CD14-positive monocyte (primary cell): ENCODE measurements around the gene ARHGEF10L. TPM values are rescaled to one million over a fixed set of nuclear protein-coding genes. Genes with fewer than 3 reads are reported as not detected.

ENCODE experiments used
- DNase-seq, 3 donors: peaks; one replicate each; pipeline ENCODE4 v3.0.0-alpha.2; 2011 to 2022
- H2AFZ ChIP-seq: 2 replicates; pipeline ENCODE4 v1.6.0; 2012; ENCODE audit warnings: mild to moderate bottlenecking, low read depth, low read length, inconsistent platforms; ENCODE audit not compliant: insufficient read depth, poor library complexity, severe bottlenecking
- H3K27ac ChIP-seq, 2 donors: 1 replicate in 1 of 2; 2 replicates in 1 of 2; pipeline ENCODE4 v1.5.1; 2012 to 2013; ENCODE audit warnings: low read length in 2 of 2, control low read depth in 1 of 2, inconsistent platforms in 1 of 2, low read depth in 1 of 2, mild to moderate bottlenecking in 1 of 2
- H3K27me3 ChIP-seq, 2 donors: one replicate each; pipeline versions ENCODE4 v1.6.0 to v1.6.1; 2011 to 2013; ENCODE audit warnings: low read length in 2 of 2; ENCODE audit not compliant: control insufficient read depth in 2 of 2, insufficient read depth in 2 of 2
- H3K36me3 ChIP-seq, 2 donors: replicated peaks in 1 of 2; 1 replicate in 1 of 2; 2 replicates in 1 of 2; pipeline versions ENCODE4 v1.5.1 to v1.6.1; 2012 to 2013; ENCODE audit warnings: low read length in 2 of 2, control low read depth in 1 of 2, inconsistent platforms in 1 of 2, mild to moderate bottlenecking in 1 of 2; ENCODE audit not compliant: insufficient read depth in 2 of 2, control insufficient read depth in 1 of 2
- H3K4me1 ChIP-seq, 2 donors: 1 replicate in 1 of 2; 2 replicates in 1 of 2; pipeline versions ENCODE4 v1.5.1 to v1.6.1; 2012 to 2013; ENCODE audit warnings: low read length in 2 of 2, control low read depth in 1 of 2, inconsistent platforms in 1 of 2, mild to moderate bottlenecking in 1 of 2, moderate library complexity in 1 of 2; ENCODE audit not compliant: insufficient read depth in 2 of 2, control insufficient read depth in 1 of 2
- H3K4me2 ChIP-seq: replicated peaks from 2 replicates; pipeline ENCODE3; 2012; ENCODE audit warnings: low read length, moderate library complexity, mild to moderate bottlenecking; ENCODE audit not compliant: poor library complexity, severe bottlenecking; ENCODE audit errors: extremely low read depth
- H3K4me3 ChIP-seq, 3 experiments: fragments of 200-600 bp in 1 of 3; sonication (generic) in 1 of 3; replicated peaks in 1 of 3; 1 replicate in 2 of 3; 2 replicates in 1 of 3; pipeline ENCODE4 v1.5.1; 2011 to 2013; ENCODE audit warnings: low read length in 3 of 3, mild to moderate bottlenecking in 3 of 3, control low read depth in 2 of 3, low read depth in 2 of 3, inconsistent platforms in 1 of 3, moderate library complexity in 1 of 3
- H3K79me2 ChIP-seq: 2 replicates; pipeline ENCODE4 v1.6.0; 2012; ENCODE audit warnings: mild to moderate bottlenecking, control low read depth, inconsistent platforms, low read length, moderate library complexity; ENCODE audit not compliant: insufficient read depth
- H3K9ac ChIP-seq: 2 replicates; pipeline ENCODE4 v1.6.0; 2017; ENCODE audit warnings: low read length, mild to moderate bottlenecking; ENCODE audit not compliant: insufficient read depth, poor library complexity, severe bottlenecking
- H3K9me3 ChIP-seq, 2 donors: replicated peaks in 1 of 2; 1 replicate in 1 of 2; 2 replicates in 1 of 2; pipeline versions ENCODE4 v1.5.1 to v1.6.1; 2012 to 2013; ENCODE audit warnings: low read length in 2 of 2, control low read depth in 1 of 2; ENCODE audit not compliant: control insufficient read depth in 1 of 2, insufficient read depth in 1 of 2
- H4K20me1 ChIP-seq: 2 replicates; pipeline ENCODE4 v1.6.0; 2012; ENCODE audit warnings: mild to moderate bottlenecking, low read length, control low read depth, moderate library complexity; ENCODE audit not compliant: insufficient read depth
- H3K27ac Mint-ChIP-seq, 7 donors: one replicate each; pipeline ENCODE4 v1.8.0; 2020; ENCODE audit warnings: mild to moderate bottlenecking in 7 of 7, mixed read lengths in 7 of 7, moderate library complexity in 6 of 7, inconsistent platforms in 2 of 7
- H3K27me3 Mint-ChIP-seq, 3 donors: one replicate each; pipeline ENCODE4 v1.8.0; 2021 to 2022; ENCODE audit warnings: low read depth in 3 of 3, mild to moderate bottlenecking in 3 of 3, mixed read lengths in 3 of 3, moderate library complexity in 3 of 3, inconsistent platforms in 1 of 3
- H3K36me3 Mint-ChIP-seq, 2 donors: one replicate each; pipeline ENCODE4 v1.8.0; 2020; ENCODE audit warnings: mixed read lengths in 2 of 2, inconsistent platforms in 1 of 2, mild to moderate bottlenecking in 1 of 2
- H3K4me1 Mint-ChIP-seq: one replicate; pipeline ENCODE4 v1.8.0; 2020; ENCODE audit warnings: mild to moderate bottlenecking, mixed read lengths
- H3K4me3 Mint-ChIP-seq, 2 donors: one replicate each; pipeline ENCODE4 v1.8.0; 2020; ENCODE audit warnings: mild to moderate bottlenecking in 2 of 2, mixed read lengths in 2 of 2, moderate library complexity in 1 of 2
- H3K9me3 Mint-ChIP-seq, 7 donors: one replicate each; pipeline ENCODE4 v1.8.0; 2020 to 2022; ENCODE audit warnings: mixed read lengths in 7 of 7, mild to moderate bottlenecking in 6 of 7, moderate library complexity in 6 of 7, inconsistent platforms in 2 of 7
- WGBS: methylation state at CpG from one replicate; pipeline ENCODE4 v1.1.5; 2013; ENCODE audit warnings: missing lambda C conversion rate; ENCODE audit not compliant: insufficient coverage; 5-methylcytosine and 5-hydroxymethylcytosine counted together
- intact Hi-C, 2 donors: fragments of 100-400 bp; cut with micrococcal nuclease; formaldehyde crosslinking; loops; one replicate each; pipeline versions ENCODE4 v1.15.0 to v1.15.1; 2023
- polyA plus RNA-seq, 3 donors: library from polyadenylated mRNA; depleted of rRNA in 1 of 3; unstranded in 2 of 3; stranded (reverse) in 1 of 3; fragments of 300-500 nt in 2 of 3; fragments of >200 nt in 1 of 3; fragmentation: Illumina TruSeq in 2 of 3; gene quantifications; 1 replicate in 2 of 3; 2 replicates in 1 of 3; pipeline ENCODE4 v1.2.3, GENCODE V29; 2012 to 2021
- TF ChIP-seq, protein P1 (sequence below): fragments of 200-600 bp; IDR thresholded peaks from one replicate; pipeline ENCODE4 v1.8.0; 2022; ENCODE audit warnings: antibody characterized with exemption, mild to moderate bottlenecking

The ARHGEF10L gene
- polyA plus RNA-seq, 3 donors = 20.7 to 95.7 (median 23.7) TPM

DNA sequence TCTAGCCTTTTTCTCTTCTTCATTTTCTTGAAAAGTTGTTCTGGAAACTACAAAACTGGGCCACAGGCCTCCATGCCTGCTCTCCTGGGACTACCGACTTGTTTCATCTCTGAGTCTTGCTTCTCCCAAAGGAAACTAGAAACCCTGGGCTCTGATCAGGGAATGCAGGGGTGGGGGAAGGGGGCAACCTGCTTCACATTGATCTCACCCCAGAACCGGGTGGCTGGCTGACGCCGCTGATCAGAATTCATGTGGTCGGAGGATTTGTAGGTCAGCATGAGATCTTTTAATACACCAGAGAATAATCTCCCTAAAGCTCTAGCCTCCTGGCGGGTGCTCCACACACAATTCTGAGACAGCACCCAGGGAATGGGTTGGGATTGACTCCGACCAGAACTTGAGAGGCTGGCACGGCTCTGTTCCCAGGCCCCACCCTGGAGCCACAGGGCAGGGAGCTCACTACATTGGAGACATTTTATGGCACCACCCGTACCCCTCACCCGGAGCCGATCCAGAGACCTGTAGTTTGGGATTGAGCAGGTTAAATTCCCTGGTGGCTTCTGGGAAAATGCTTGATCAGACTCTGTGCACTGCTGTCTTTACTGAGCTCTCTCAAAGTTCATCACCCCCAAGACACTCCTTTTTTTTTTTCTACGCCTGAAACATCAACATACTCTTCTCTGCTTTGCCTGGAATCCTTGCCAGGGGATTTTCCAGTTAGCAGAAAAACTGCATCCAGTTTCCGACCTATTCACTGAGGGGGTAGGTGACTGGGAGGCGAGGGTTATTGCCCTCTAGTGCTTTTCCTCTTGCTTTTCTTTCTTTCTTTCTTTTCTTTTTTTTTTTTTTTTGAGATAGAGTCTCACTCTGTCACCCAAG, 12.2 kb upstream of the ARHGEF10L start:
- Histone ChIP-seq H3K36me3 (no peaks in the 10 kb centered on the region), H3K4me2 (no peak overlapping the region), H4K20me1 (no peaks in the 10 kb centered on the region), H3K4me3 (no peak overlapping the region), H3K27me3 (peaks cover 0 to 14% of the 10 kb centered on the region in 2 donors), H3K4me1 (no peaks in the 10 kb centered on the region), H2AFZ (no peak overlapping the region), H3K9ac (no peak overlapping the region), H3K9me3 (no peaks in the 10 kb centered on the region), H3K79me2 (no peaks in the 10 kb centered on the region), H3K27ac (no peak overlapping the region)
- WGBS = 87% methylated on average over 6 of the region's 14 CpGs
- H3K27me3 Mint-ChIP-seq = peaks cover 28 to 56% (median 43%) of the 10 kb centered on the region in 3 donors
- no peaks in the 10 kb centered on the region for H3K36me3 Mint-ChIP-seq
- H3K27ac Mint-ChIP-seq = no peak overlapping the region
- TF ChIP-seq, protein P1, sequence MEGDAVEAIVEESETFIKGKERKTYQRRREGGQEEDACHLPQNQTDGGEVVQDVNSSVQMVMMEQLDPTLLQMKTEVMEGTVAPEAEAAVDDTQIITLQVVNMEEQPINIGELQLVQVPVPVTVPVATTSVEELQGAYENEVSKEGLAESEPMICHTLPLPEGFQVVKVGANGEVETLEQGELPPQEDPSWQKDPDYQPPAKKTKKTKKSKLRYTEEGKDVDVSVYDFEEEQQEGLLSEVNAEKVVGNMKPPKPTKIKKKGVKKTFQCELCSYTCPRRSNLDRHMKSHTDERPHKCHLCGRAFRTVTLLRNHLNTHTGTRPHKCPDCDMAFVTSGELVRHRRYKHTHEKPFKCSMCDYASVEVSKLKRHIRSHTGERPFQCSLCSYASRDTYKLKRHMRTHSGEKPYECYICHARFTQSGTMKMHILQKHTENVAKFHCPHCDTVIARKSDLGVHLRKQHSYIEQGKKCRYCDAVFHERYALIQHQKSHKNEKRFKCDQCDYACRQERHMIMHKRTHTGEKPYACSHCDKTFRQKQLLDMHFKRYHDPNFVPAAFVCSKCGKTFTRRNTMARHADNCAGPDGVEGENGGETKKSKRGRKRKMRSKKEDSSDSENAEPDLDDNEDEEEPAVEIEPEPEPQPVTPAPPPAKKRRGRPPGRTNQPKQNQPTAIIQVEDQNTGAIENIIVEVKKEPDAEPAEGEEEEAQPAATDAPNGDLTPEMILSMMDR = no peak
- intact Hi-C loops = no loop called here
- H3K4me3 Mint-ChIP-seq = peak overlapping the region in 1 of 2 donors; percentile 21
- no peak for DNase-seq
- peaks cover 3% of the 10 kb centered on the region for H3K4me1 Mint-ChIP-seq
- no peaks in the 10 kb centered on the region for H3K9me3 Mint-ChIP-seq

DNA sequence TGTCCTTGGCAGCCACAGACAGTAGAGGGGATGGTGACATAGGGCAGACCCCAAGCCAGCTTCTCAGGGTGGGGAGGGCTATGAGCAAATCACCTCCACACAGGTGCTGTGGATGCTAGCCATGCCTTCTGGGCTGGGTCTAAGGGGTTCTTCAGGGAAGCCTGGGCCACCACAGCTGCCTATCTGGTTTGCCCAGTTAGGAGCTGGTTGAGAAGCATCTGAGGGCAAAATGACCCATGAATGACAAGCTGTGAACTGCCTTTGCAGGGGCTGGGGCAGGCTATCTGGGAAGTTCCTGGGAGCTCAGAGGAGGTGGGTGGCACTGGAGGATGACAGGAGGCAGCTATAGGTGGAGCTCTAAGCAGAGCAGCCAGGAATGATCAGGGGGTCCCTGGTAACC, 10.1 kb upstream of the ARHGEF10L start:
- no peak overlapping the region for H3K4me3 ChIP-seq
- Mint-ChIP-seq H3K27ac (no peak overlapping the region), H3K4me3 (no peak overlapping the region), H3K36me3 (no peaks in the 10 kb centered on the region), H3K9me3 (peaks cover 0 to 1% (median 0%) of the 10 kb centered on the region in 7 donors), H3K27me3 (peaks cover 22 to 50% (median 37%) of the 10 kb centered on the region in 3 donors), H3K4me1 (peaks cover 3% of the 10 kb centered on the region)
- peaks cover 0 to 9% of the 10 kb centered on the region in 2 donors for H3K27me3 ChIP-seq
- H3K9ac ChIP-seq = no peak overlapping the region
- no peak overlapping the region for H2AFZ ChIP-seq
- TF ChIP-seq, protein P1 = no peak
- H3K4me2 ChIP-seq = no peak overlapping the region
- no peak for DNase-seq
- no peaks in the 10 kb centered on the region for H3K4me1 ChIP-seq
- no peaks in the 10 kb centered on the region for H3K9me3 ChIP-seq
- intact Hi-C loops = no loop called here
- no peaks in the 10 kb centered on the region for H4K20me1 ChIP-seq
- no peaks in the 10 kb centered on the region for H3K79me2 ChIP-seq
- H3K27ac ChIP-seq = no peak overlapping the region
- no peaks in the 10 kb centered on the region for H3K36me3 ChIP-seq
